NCI-H510A (cell line): Measurements from ENCODE around the gene THSD7B.
A peak's percentile ranks its signal among the peaks of the same experiment; 100 is the strongest.
"Not testable (repeated sequence)": the region's sequence is repeated elsewhere in the genome, so short reads cannot be mapped to it uniquely, and the experiment has no call there.

ENCODE experiments used
- DNase-seq: peaks from one replicate; lab custom pipeline; 2025; lab: John Stamatoyannopoulos, UW

Gene THSD7B

GRCh38 chr2:137677466-137677865 is 912.1 kb downstream of the THSD7B start:
- no peak for DNase-seq

DNA sequence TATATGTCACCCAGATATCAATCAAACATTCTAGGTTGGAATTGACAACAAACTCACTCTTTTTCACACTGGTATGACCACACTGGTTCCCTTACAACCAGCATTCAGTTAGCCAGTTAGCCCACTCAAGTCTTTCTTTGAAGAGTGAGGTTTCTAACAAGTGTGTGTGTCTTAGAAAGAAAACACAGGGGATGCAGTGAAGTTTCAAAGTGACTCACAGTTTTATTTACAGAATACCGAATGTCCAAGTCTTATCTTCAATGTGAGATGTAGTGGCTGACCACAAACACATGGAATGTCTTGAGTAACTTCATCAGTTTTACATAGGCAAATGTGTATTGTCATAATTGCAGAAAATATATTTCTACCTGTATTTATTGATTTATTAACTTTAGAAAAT is 924.2 kb downstream of the THSD7B start:
- no peak for DNase-seq

GRCh38 chr2:137693534-137693933 is 928.2 kb downstream of the THSD7B start:
- no peak for DNase-seq

DNA sequence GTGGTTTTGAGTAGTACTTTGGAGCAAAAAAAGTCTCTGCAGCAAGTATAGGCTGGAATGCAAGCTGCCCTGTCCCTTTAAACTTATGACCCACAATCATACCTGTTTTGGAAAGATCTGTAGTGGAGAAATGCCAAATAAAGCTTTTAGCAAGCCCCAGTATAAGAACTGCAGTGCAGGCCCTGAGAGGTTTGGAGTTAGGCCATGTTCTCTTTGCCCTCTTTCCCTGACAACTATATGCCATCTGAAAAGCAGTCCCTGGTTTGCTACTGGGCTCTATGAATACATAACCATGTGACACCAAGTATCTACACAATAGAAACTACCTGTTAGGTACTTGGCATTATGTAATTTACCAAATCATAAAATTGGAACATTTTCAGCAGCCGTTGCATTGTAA is 931.6 kb downstream of the THSD7B start:
- no peak for DNase-seq

GRCh38 chr2:137700250-137700649 is 934.9 kb downstream of the THSD7B start:
- DNase-seq = not testable (repeated sequence)

DNA sequence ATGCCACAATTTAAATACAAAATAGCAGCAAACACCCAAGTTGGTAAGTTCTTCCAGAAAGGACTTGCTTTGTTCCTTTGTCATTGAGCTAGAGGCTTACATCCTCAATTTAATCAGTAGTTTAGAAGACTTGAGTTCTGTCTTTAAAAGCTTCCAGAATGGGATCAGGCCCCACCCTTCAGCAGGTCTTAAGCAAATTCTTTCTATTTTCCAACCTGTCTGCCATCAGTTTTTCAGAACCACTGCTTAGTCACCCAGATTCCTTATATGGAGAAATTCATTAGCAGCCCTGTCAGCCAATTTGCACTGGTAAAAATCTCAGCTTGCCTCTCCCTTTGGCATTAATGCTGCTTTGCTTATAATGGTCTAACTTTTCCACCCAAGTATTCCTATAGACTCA is 935.3 kb downstream of the THSD7B start:
- DNase-seq = no peak

DNA sequence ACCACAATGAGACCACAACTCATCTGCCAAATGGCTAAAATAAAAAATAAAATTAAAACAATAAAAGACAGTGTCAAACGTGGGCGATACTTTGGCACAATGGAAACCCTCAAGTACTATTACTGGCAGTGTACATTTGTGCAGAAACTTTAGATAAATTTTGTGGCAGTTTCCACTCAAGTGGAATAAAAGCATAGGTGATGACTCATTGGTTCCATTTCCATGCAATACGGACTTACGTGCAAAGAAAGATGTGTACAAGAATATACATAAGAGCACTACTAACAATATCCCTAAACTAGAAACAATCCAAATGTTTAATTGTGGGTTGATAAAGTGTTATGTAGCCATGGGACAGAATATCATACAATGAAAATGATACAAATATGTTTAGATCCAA is 940.0 kb downstream of the THSD7B start:
- no peak for DNase-seq

DNA sequence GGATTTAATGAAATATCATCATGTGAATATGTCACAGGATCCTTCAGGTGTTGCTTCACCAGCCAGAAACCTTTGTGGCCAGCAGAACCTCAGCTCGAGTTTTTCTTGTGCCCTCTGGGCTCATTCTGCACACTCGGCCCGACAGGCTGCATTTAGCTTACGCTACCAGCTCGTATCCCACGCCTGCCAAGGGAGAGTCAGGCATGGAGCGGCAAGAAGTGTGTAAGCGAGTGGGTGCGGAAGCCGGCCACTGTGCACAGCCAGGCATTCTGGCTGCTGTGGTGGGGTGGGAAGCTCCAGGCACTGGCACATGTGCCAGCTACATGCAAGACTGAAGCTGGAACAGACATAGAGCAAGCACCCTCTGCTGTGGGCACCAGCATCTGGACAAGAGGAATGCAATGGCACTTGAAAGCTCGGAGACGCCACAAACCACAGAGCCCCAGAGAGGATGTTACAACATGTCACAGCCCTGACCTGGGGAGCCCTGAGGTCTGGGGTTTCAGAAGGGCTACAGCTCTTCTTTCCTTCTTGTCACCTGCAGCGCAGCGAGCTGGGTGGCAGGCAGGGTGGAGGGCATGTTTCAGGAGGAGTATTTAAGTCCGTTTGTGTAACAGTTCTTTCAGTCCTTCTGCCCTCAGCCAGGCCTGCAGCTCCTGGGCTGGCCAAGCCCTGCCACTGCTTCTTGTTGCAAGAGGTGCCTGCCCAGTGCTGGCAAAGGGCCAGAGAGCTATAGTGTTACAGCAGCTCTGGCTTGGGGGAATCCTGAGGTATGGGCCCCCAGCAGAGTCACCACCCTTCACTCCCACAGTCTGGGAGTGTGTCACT is 941.7 kb downstream of the THSD7B start:
- peak; percentile 51 for DNase-seq

DNA sequence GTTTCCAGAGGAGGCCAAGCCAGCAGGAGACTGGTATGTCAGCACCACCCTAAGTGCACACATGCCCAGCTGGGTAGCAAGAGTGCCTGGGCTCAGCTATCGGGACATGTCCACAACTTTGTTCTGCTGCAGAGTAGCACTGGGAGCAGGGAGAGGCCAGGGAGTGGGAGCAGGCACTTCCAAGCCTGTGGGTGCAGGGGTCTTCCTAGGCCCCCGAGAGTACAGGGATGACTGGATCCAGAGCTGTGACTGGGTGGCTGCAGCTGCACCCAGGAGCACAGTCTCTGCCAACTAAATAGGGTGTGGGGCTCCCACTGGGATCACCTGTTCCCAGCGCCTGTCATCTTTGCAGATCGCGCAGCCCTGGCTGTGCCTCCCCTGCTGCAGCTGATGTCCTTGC is 943.0 kb downstream of the THSD7B start:
- no peak for DNase-seq

DNA sequence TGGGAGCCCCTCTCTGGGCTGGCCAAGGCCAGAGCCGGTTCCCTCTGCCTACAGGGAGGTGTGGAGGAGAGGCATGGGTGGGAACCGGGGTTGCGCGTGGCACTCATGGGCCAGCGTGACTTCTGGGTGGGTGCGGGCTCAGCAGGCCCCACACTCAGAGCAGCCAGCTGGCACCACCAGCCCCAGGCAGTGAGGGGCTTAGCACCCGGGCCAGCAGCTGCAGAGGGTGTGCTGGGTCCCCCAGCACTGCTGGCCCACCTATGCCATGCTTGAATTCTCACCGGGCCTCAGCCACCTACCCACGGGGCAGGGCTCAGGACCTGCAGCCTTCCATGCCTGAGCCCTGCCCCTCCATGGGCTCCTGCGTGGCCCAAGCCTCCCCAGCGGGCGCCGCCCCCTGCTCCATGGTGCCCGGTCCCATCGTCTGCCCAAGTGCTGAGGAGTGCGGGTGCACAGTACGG is 950.4 kb downstream of the THSD7B start:
- no peak for DNase-seq

DNA sequence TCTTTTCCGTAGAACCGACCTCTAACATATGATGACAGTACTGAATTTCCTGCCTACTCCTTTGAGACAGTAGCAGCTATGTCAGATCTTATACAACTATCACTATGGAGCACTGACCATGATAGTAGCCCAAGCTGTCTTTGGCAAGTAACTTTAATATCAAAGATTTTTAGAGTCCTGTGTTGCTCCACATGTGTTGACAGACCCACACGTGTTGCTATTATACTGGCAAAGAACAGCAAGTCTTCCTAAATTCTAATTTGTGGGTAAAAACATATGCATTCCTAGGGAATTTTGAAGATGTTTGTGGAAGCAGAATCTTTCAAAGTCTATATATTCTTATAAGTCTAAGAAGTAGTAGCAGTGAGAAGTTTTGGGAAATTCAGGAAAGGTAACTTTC is 953.4 kb downstream of the THSD7B start:
- no peak for DNase-seq

GRCh38 chr2:137721733-137722132 is 956.4 kb downstream of the THSD7B start:
- DNase-seq = no peak

- no peak for DNase-seq
These were observed 959.6 kb downstream of the THSD7B start for GRCh38 chr2:137724912-137725311.
